IMR-90 (cell line): Measurements from ENCODE around the gene ZNF132. TPM values are rescaled to one million over a fixed set of nuclear protein-coding genes. Genes with fewer than 3 reads are reported as not detected.

ENCODE experiments used
- ATAC-seq: fragments of 200-7000 bp; cut with Tn5 transposase; 2 replicates; pipeline ENCODE4 v1.9.1; 2020; ENCODE audit warnings: low read depth, mild to moderate bottlenecking, moderate library complexity
- BruUV-seq: library from RNA; stranded (reverse); fragments of 400-500 nt; replicated peaks from 2 replicates; lab custom pipeline; 2021; lab: Mats Ljungman, UMichigan
- CTCF ChIA-PET: fragments of 300-600 bp; formaldehyde crosslinking; extraction: SDS; loops from one replicate; lab custom pipeline; 2021; ENCODE audit warnings: antibody characterized with exemption; lab: Yijun Ruan, JAX
- POLR2A ChIA-PET: fragments of 300-600 bp; sonication (Branson Sonifier 250); formaldehyde crosslinking; loops from one replicate; lab custom pipeline; 2022; ENCODE audit warnings: antibody characterized with exemption; ENCODE audit not compliant: unreplicated experiment; lab: Charles Lee
- DNase-seq: peaks from one replicate; pipeline ENCODE4 v3.0.0; 2013
- H2AFZ ChIP-seq: replicated peaks from 2 replicates; pipeline ENCODE3; 2013; ENCODE audit warnings: low read length, mild to moderate bottlenecking; ENCODE audit not compliant: poor library complexity
- H2AK5ac ChIP-seq: 2 replicates; pipeline ENCODE4 v1.6.1; 2013; ENCODE audit warnings: low read depth, low read length, inconsistent platforms
- H2AK9ac ChIP-seq: replicated peaks from 2 replicates; pipeline ENCODE3; 2013; ENCODE audit warnings: mild to moderate bottlenecking, low read depth, low read length, moderate library complexity; ENCODE audit not compliant: poor library complexity
- H2BK120ac ChIP-seq: 2 replicates; pipeline ENCODE4 v1.6.1; 2013; ENCODE audit warnings: low read depth, low read length, inconsistent platforms
- H2BK15ac ChIP-seq: 3 replicates; pipeline ENCODE4 v1.6.1; 2013; ENCODE audit warnings: low read depth, low read length, inconsistent platforms
- H2BK20ac ChIP-seq: 2 replicates; pipeline ENCODE4 v1.6.1; 2013; ENCODE audit warnings: low read depth, mild to moderate bottlenecking, inconsistent platforms, low read length, moderate library complexity
- H2BK5ac ChIP-seq: 2 replicates; pipeline ENCODE4 v1.6.1; 2013; ENCODE audit warnings: mild to moderate bottlenecking, low read depth, low read length, inconsistent platforms; ENCODE audit not compliant: poor library complexity, severe bottlenecking
- H3K14ac ChIP-seq: replicated peaks from 2 replicates; pipeline ENCODE4 v1.6.1; 2013; ENCODE audit warnings: low read depth, low read length, inconsistent platforms
- H3K18ac ChIP-seq: 2 replicates; pipeline ENCODE4 v1.6.1; 2013; ENCODE audit warnings: low read depth, low read length, control low read depth
- H3K23ac ChIP-seq: 2 replicates; pipeline ENCODE4 v1.6.1; 2013; ENCODE audit warnings: low read depth, low read length, inconsistent platforms
- H3K27ac ChIP-seq: 2 replicates; pipeline ENCODE4 v1.5.1; 2013; ENCODE audit warnings: mild to moderate bottlenecking, control low read depth, low read length; ENCODE audit not compliant: insufficient read depth
- H3K27me3 ChIP-seq: 2 replicates; pipeline ENCODE4 v1.6.1; 2013; ENCODE audit warnings: low read length; ENCODE audit not compliant: control insufficient read depth, insufficient read depth
- H3K36me3 ChIP-seq: 2 replicates; pipeline ENCODE4 v1.6.1; 2013; ENCODE audit warnings: low read length, mixed read lengths; ENCODE audit not compliant: control insufficient read depth, insufficient read depth
- H3K4ac ChIP-seq: 2 replicates; pipeline ENCODE4 v1.6.1; 2013; ENCODE audit warnings: low read depth, low read length, inconsistent platforms
- H3K4me1 ChIP-seq: 2 replicates; pipeline ENCODE4 v1.6.1; 2013; ENCODE audit warnings: low read length, mixed read lengths; ENCODE audit not compliant: control insufficient read depth, insufficient read depth
- H3K4me2 ChIP-seq: 2 replicates; pipeline ENCODE4 v1.6.1; 2013; ENCODE audit warnings: low read depth, mild to moderate bottlenecking, control low read depth, low read length, moderate library complexity
- H3K4me3 ChIP-seq: 2 replicates; pipeline ENCODE4 v1.5.1; 2013; ENCODE audit warnings: low read depth, mild to moderate bottlenecking, control low read depth, low read length, moderate library complexity; ENCODE audit not compliant: insufficient read depth
- H3K56ac ChIP-seq: 2 replicates; pipeline ENCODE4 v1.6.1; 2013; ENCODE audit warnings: low read length, inconsistent platforms; ENCODE audit not compliant: insufficient read depth; ENCODE audit errors: extremely low read depth
- H3K79me1 ChIP-seq, 2 experiments: 2 replicates each; pipeline ENCODE4 v1.6.1; 2013; ENCODE audit warnings: low read length in 2 of 2, inconsistent platforms in 1 of 2, low read depth in 1 of 2
- H3K9ac ChIP-seq: 2 replicates; pipeline ENCODE4 v1.6.1; 2013; ENCODE audit warnings: low read depth, low read length, control low read depth
- H3K9me1 ChIP-seq: 2 replicates; pipeline ENCODE4 v1.6.1; 2013; ENCODE audit warnings: low read length, inconsistent platforms; ENCODE audit not compliant: insufficient read depth
- H3K9me3 ChIP-seq: 2 replicates; pipeline ENCODE4 v1.6.1; 2013; ENCODE audit warnings: low read length; ENCODE audit not compliant: control insufficient read depth, insufficient read depth
- H4K20me1 ChIP-seq: 2 replicates; pipeline ENCODE4 v1.6.1; 2013; ENCODE audit warnings: low read length, inconsistent platforms; ENCODE audit not compliant: insufficient read depth
- H4K5ac ChIP-seq: 2 replicates; pipeline ENCODE4 v1.6.1; 2013; ENCODE audit warnings: mild to moderate bottlenecking, low read depth, low read length, control low read depth
- H4K8ac ChIP-seq, 2 experiments: 2 replicates each; pipeline ENCODE4 v1.6.1; 2013; ENCODE audit warnings: low read depth in 2 of 2, low read length in 2 of 2, control low read depth in 1 of 2, inconsistent platforms in 1 of 2
- H4K91ac ChIP-seq: 2 replicates; pipeline ENCODE4 v1.6.1; 2013; ENCODE audit warnings: low read depth, low read length, inconsistent platforms; ENCODE audit not compliant: insufficient read depth
- BHLHE40 ChIP-seq: fragments of 150-350 bp; IDR thresholded peaks from 2 replicates; pipeline ENCODE4 v1.6.1; 2016; ENCODE audit warnings: mild to moderate bottlenecking, low read depth, low read length
- USF2 ChIP-seq: fragments of 150-350 bp; IDR thresholded peaks from 2 replicates; pipeline ENCODE4 v1.6.1; 2017; ENCODE audit warnings: mild to moderate bottlenecking, antibody characterized with exemption, low read length, low read depth
- WGBS, 2 experiments: methylation state at CpG; one replicate each; pipeline versions ENCODE4 v1.1.5 to v1.1.7; 2013; ENCODE audit warnings: missing lambda C conversion rate in 2 of 2; ENCODE audit not compliant: insufficient read length in 1 of 2; ENCODE audit errors: extremely low coverage in 2 of 2; 5-methylcytosine and 5-hydroxymethylcytosine counted together
- dilution Hi-C: fragments of 300-500 bp; cut with HindIII; formaldehyde crosslinking; loops from one replicate; pipeline ENCODE4 v1.14.3; 2018; ENCODE audit warnings: low sequenced_read_pairs; ENCODE audit not compliant: unreplicated experiment
- in situ Hi-C: fragments of 300-500 bp; cut with MboI; formaldehyde crosslinking; loops from 3 replicates; pipeline ENCODE4 v1.14.3; 2019; ENCODE audit warnings: low sequenced_read_pairs, inconsistent platforms, mixed read lengths
- intact Hi-C: fragments of 100-400 bp; cut with micrococcal nuclease; formaldehyde crosslinking; loops from 2 replicates; pipeline ENCODE4 v1.10.0; 2022
- polyA plus RNA-seq, 3 experiments: library from polyadenylated mRNA; depleted of rRNA; stranded (reverse); fragments of >200 nt; gene quantifications; 2 replicates each; pipeline ENCODE4 v1.2.3, GENCODE V29; 2012; ENCODE audit warnings: low replicate concordance in 1 of 3
- total RNA-seq: library from RNA; depleted of rRNA; stranded (reverse); fragments of >200 nt; gene quantifications from 2 replicates; pipeline ENCODE4 v1.2.3, GENCODE V29; 2012

The ZNF132 gene
- total and polyA plus RNA-seq, 2 of the 4 experiments (the other 2 are of a cell fraction): 2.4 to 13.6 TPM

DNA sequence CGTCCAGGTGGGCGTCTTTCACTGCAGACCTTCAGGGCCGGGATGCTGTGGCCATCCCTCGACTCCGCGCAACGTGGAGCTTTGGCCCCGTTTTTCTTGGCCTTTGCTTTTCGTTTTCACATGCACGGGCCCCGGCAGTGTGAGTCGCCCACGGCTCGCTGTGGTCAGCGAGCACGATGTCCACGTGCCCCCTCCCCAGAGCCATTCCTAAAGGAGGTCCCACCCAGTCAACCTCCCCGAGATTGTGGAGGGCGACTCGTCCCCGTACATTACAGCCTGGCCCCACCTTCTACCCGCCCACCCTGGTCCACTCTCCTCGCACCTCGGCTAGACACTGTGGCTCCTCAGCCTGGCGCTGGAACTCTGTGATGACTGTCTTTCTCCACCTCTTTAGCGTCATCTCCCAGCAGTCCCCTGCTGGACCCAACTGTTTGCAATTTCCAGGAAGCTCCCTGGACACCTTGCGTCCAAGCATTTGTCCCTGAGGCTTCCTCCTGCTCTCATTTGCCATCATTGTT is 36.6 kb upstream of the ZNF132 start:
- peak overlapping the region; percentile 91 for H4K91ac ChIP-seq
- CTCF ChIA-PET: no interaction called here
- peak overlapping the region; percentile 92 for H2AK9ac ChIP-seq
- peak overlapping the region; percentile 28; the same call in 1 of the 2 replicates for H3K18ac ChIP-seq
- no TSS peak for BruUV-seq
- H2BK20ac ChIP-seq: no peak overlapping the region
- no peaks in the 10 kb centered on the region for H3K9me3 ChIP-seq
- peak overlapping the region; percentile 60 for H3K14ac ChIP-seq
- peak overlapping the region; percentile 80 for H2AK5ac ChIP-seq
- no peaks in the 10 kb centered on the region for H3K27me3 ChIP-seq
- WGBS, 2 experiments: 0% methylated on average over 3 of the region's 27 CpGs; no CpG with 5 or more reads in 1 of the 2 experiments
- peaks cover 26% of the 10 kb centered on the region for H3K36me3 ChIP-seq
- peak overlapping the region; percentile 85 for H3K23ac ChIP-seq
- peak overlapping the region; percentile 88 for H3K27ac ChIP-seq
- in situ Hi-C loops: no loop called here
- 0 out of 3 replicates have a peak overlapping the region, but pooled peaks have one; percentile 67 for H2BK15ac ChIP-seq
- no peak for ATAC-seq
- no peak for DNase-seq
- peak overlapping the region; percentile 90 for H3K4ac ChIP-seq
- intact Hi-C loops: no loop called here
- H3K56ac ChIP-seq: peak overlapping the region; percentile 68
- peak overlapping the region; percentile 85 for H4K5ac ChIP-seq
- dilution Hi-C loops: no loop called here
- peak overlapping the region; percentile 57 for H2BK5ac ChIP-seq
- peaks cover 6 to 42% of the 10 kb centered on the region in 2 experiments; a peak in 3 of 4 replicates for H3K79me1 ChIP-seq
- H3K4me3 ChIP-seq: peak overlapping the region; percentile 57
- POLR2A ChIA-PET: no interaction called here
- H4K8ac ChIP-seq: peak overlapping the region; percentile 95 to 97
- peak overlapping the region; percentile 99 for H2AFZ ChIP-seq
- TF ChIP-seq BHLHE40 (no peak; the same call in 1 of the 2 replicates), USF2 (peak; percentile 40; the same call in 1 of the 2 replicates)
- H3K4me1 ChIP-seq: peaks cover 19% of the 10 kb centered on the region
- peak overlapping the region; percentile 87 for H3K9ac ChIP-seq
- H3K4me2 ChIP-seq: peak overlapping the region; percentile 87
- H2BK120ac ChIP-seq: no peak overlapping the region; the same call in 1 of the 2 replicates
- peaks cover 17% of the 10 kb centered on the region; the same call in 1 of the 2 replicates for H4K20me1 ChIP-seq
- peaks cover 35% of the 10 kb centered on the region for H3K9me1 ChIP-seq
